GM08714 (cell line): Measurements from ENCODE around the gene GUSB.
"Not testable (repeated sequence)": the region's sequence is repeated elsewhere in the genome, so short reads cannot be mapped to it uniquely, and the experiment has no call there.

ENCODE experiments used
- H3K4me3 ChIP-seq: fragments of 200-500 bp; sonication (Bioruptor generic); 2 replicates; pipeline ENCODE4 v1.5.1; 2014; ENCODE audit warnings: mild to moderate bottlenecking, low read length, inconsistent platforms
- ZNF274 ChIP-seq: IDR thresholded peaks from 2 replicates; pipeline ENCODE4 v1.6.1; 2012; ENCODE audit warnings: mild to moderate bottlenecking, low read depth, low read length

The GUSB gene

GRCh38 chr7:65962033-65962432, 20.0 kb downstream of the GUSB start:
- TF ChIP-seq ZNF274: no peak
- no peak overlapping the region for H3K4me3 ChIP-seq

GRCh38 chr7:65960351-65961074, 21.5 kb downstream of the GUSB start:
- H3K4me3 ChIP-seq: no peak overlapping the region
- TF ChIP-seq ZNF274: no peak

- TF ChIP-seq ZNF274: no peak
- no peak overlapping the region for H3K4me3 ChIP-seq
These were observed 26.3 kb downstream of the GUSB start for GRCh38 chr7:65955718-65956117.

GRCh38 chr7:65953890-65954450, 28.0 kb downstream of the GUSB start:
- TF ChIP-seq ZNF274: no peak

GRCh38 chr7:65953001-65953720, 28.9 kb downstream of the GUSB start:
- no peak for TF ChIP-seq ZNF274
- H3K4me3 ChIP-seq: no peak overlapping the region

More at GRCh38 chr7:65953890-65954450, 28.0 kb downstream of the GUSB start:
- H3K4me3 ChIP-seq: no peak overlapping the region

GRCh38 chr7:65951837-65952578, 30.0 kb downstream of the GUSB start:
- no peak for TF ChIP-seq ZNF274
- H3K4me3 ChIP-seq: no peak overlapping the region

GRCh38 chr7:65946904-65947303, 35.1 kb downstream of the GUSB start:
- H3K4me3 ChIP-seq: no peak overlapping the region
- TF ChIP-seq ZNF274: no peak

GRCh38 chr7:65945787-65946186, 36.2 kb downstream of the GUSB start:
- not testable (repeated sequence) for H3K4me3 ChIP-seq

- no peak for TF ChIP-seq ZNF274
- no peak overlapping the region for H3K4me3 ChIP-seq
These were observed 43.6 kb downstream of the GUSB start for GRCh38 chr7:65938336-65938895.

- H3K4me3 ChIP-seq: no peak overlapping the region
- no peak for TF ChIP-seq ZNF274
These were observed 44.7 kb downstream of the GUSB start for GRCh38 chr7:65937296-65937695.

GRCh38 chr7:65931685-65932084, 50.3 kb downstream of the GUSB start:
- H3K4me3 ChIP-seq: no peak overlapping the region
- no peak for TF ChIP-seq ZNF274

- no peak overlapping the region for H3K4me3 ChIP-seq
- TF ChIP-seq ZNF274: no peak
These were observed 54.2 kb downstream of the GUSB start for GRCh38 chr7:65927489-65928448.

- H3K4me3 ChIP-seq: no peak overlapping the region
- TF ChIP-seq ZNF274: no peak
These were observed 55.4 kb downstream of the GUSB start for GRCh38 chr7:65926588-65926987.
